ENCODE results near the gene CTDSPL.

The CTDSPL gene

DNA sequence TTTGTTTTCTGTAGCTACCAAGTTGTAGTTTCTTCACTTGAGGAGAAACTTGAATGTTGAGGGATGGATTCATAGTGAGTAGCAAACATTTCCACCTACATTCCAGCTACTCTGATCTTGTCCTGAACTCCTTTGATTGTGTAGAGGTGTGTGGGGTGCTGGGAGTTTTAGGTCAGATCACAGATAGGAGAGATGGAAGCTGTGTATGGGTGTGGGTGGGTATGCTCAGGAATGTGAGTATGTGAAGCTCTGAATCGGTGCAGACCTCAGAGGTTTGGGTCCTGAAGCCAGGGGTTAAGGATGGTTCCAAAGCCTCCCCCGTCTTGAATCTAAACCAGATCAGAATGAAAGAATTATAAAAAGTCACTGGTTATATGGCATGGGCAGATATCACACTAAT, 76.3 kb downstream of the CTDSPL start:
- no peak overlapping the region for H3K27ac ChIP-seq (ENCODE audit: low read length)
- no peaks in the 10 kb centered on the region for H3K36me3 ChIP-seq (ENCODE audit: insufficient read depth, low read depth, low read length)
- no peak overlapping the region for H3K4me3 ChIP-seq (ENCODE audit: low read length)
- H3K4me1 ChIP-seq (ENCODE audit: insufficient read depth, low read length), result peaks cover 13% of the 10 kb centered on the region
- H3K9ac ChIP-seq (ENCODE audit: low read depth, low read length), result no peak overlapping the region
- H3K27me3 ChIP-seq (ENCODE audit: insufficient read depth, low read length), result no peaks in the 10 kb centered on the region
- H3K9me3 ChIP-seq (ENCODE audit: insufficient read depth, low read depth, low read length), result no peaks in the 10 kb centered on the region

DNA sequence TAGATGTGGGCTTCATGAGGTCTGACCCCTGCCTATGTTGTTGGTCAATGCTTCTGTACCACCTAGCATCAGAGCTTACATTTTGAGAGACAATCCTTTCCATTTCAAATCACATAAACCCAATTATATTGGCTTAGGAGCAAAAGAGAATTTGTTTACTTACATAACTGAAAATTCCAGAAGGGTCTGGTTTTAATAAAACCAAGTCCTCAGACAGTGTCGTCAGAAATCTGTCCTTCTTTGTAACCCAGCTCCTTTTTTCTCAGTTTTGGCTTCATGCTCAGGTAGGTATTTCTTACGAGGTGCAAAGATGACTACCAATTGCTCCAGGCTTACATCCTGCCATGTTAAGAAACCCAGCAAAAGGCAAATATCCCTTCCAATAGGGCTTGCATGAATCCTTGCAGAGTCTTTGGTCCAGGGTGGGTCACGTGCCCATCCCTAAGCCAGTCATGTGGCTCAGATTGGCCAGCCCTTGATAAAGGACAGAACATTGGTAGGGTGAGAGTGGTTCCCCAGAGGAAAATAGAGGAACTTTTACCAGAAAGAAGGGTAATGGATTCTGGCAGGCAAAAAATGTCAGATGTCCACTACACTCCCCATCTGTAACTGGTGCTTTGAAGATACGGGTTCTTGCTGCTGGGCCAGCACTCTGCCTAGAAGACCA, 78.7 kb downstream of the CTDSPL start:
- no peaks in the 10 kb centered on the region for H3K36me3 ChIP-seq (ENCODE audit: insufficient read depth, low read depth, low read length)
- H3K27me3 ChIP-seq (ENCODE audit: insufficient read depth, low read length), result no peaks in the 10 kb centered on the region
- H3K27ac ChIP-seq (ENCODE audit: low read length), result no peak overlapping the region
- no peak overlapping the region for H3K9ac ChIP-seq (ENCODE audit: low read depth, low read length)
- peaks cover 13% of the 10 kb centered on the region for H3K4me1 ChIP-seq (ENCODE audit: insufficient read depth, low read length)
- no peak overlapping the region for H3K4me3 ChIP-seq (ENCODE audit: low read length)
- H3K9me3 ChIP-seq (ENCODE audit: insufficient read depth, low read depth, low read length), result no peaks in the 10 kb centered on the region

DNA sequence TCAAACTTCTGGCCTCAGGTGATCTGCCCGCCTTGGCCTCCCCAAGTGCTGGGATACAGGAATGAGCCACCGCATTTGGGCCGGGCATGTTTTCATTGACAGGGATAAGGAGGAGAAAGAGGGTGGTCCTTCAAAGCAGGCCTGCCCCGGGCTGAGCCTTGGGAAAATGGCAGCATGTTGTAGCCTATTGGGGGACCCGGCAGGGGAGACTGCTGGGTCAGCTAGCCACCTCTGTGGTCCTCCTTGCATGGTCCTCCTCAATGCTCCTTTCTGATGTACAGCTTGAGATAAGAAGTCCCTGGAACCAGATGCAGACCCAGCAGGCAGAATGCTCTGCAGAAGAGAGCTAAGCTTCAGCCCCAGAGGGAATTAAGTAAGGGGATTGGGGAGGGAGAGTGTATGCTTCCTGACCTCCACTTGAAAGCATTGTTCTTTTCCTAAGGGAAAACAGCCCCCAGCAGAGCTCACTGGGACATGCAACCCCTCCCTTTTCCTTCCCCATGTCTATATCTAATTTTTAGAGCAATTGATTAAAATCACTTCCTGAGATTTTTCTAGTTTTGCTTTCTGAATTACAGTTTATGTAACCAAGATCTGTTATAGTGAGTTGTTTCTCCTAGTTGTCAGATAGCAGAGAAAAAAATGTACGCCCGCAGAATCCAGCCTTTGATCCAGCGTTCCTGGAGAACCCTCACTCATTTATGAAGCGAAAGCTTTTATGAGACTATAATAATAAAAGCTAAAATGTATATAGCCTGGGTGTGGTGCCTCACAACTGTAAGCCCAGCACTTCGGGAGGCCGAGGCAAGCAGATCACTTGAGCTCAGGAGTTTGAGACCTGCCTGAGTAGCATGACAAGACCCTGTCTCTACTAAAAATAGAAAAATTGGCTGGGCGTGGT, 80.2 kb downstream of the CTDSPL start:
- H3K4me1 ChIP-seq (ENCODE audit: insufficient read depth, low read length), result peaks cover 2% of the 10 kb centered on the region; the same call in 1 of the 2 replicates
- no peaks in the 10 kb centered on the region for H3K9me3 ChIP-seq (ENCODE audit: insufficient read depth, low read depth, low read length)
- no peaks in the 10 kb centered on the region for H3K27me3 ChIP-seq (ENCODE audit: insufficient read depth, low read length)
- H3K36me3 ChIP-seq (ENCODE audit: insufficient read depth, low read depth, low read length), result no peaks in the 10 kb centered on the region
- no peak overlapping the region for H3K27ac ChIP-seq (ENCODE audit: low read length)
- H3K9ac ChIP-seq (ENCODE audit: low read depth, low read length), result no peak overlapping the region
- H3K4me3 ChIP-seq (ENCODE audit: low read length), result no peak overlapping the region

DNA sequence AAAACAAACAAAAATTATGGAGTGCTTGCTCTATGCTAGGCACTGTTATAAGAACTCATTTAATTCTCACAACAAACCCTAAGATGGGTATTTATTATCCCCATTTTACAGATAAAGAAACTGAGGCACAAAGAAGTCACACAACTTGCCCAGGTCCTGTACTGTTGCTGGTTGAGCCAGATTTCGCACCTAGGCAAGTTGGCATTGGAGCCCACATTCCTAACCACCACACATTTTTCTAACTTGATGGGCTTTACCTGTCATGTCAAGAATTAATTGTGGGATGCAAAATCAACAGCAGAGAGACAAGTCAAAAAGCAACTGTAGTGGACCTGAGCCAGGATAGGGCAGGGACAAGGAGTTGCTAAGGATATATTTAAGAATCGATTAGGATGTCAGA, 81.0 kb downstream of the CTDSPL start:
- H3K4me1 ChIP-seq (ENCODE audit: insufficient read depth, low read length), result no peaks in the 10 kb centered on the region; the same call in 1 of the 2 replicates
- no peaks in the 10 kb centered on the region for H3K9me3 ChIP-seq (ENCODE audit: insufficient read depth, low read depth, low read length)
- H3K4me3 ChIP-seq (ENCODE audit: low read length), result no peak overlapping the region
- no peaks in the 10 kb centered on the region for H3K36me3 ChIP-seq (ENCODE audit: insufficient read depth, low read depth, low read length)
- no peak overlapping the region for H3K9ac ChIP-seq (ENCODE audit: low read depth, low read length)
- H3K27me3 ChIP-seq (ENCODE audit: insufficient read depth, low read length), result no peaks in the 10 kb centered on the region
- H3K27ac ChIP-seq (ENCODE audit: low read length), result no peak overlapping the region

DNA sequence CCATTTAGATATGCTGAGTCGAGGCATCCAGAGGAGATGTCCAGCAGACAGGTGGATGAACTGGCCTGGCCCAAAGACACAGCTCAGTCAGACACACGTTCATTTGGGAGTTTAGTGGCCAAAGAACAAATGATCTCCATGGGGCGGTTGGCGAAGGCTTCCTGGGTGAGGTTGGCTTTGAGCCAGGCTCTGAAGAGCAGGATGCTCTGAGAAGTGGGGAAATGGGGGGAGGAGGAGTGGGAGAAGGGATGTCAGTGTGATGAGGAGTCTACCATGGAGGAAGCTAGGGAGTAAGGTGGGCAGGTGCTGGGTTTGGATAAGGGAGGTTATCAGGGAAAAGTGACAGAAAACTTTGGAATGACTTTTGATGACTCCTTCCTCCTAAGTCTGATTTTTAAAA, 81.4 kb downstream of the CTDSPL start:
- no peaks in the 10 kb centered on the region for H3K27me3 ChIP-seq (ENCODE audit: insufficient read depth, low read length)
- H3K9ac ChIP-seq (ENCODE audit: low read depth, low read length), result no peak overlapping the region
- no peak overlapping the region for H3K4me3 ChIP-seq (ENCODE audit: low read length)
- H3K4me1 ChIP-seq (ENCODE audit: insufficient read depth, low read length), result no peaks in the 10 kb centered on the region
- no peak overlapping the region for H3K27ac ChIP-seq (ENCODE audit: low read length)
- no peaks in the 10 kb centered on the region for H3K9me3 ChIP-seq (ENCODE audit: insufficient read depth, low read depth, low read length)
- no peaks in the 10 kb centered on the region for H3K36me3 ChIP-seq (ENCODE audit: insufficient read depth, low read depth, low read length)

DNA sequence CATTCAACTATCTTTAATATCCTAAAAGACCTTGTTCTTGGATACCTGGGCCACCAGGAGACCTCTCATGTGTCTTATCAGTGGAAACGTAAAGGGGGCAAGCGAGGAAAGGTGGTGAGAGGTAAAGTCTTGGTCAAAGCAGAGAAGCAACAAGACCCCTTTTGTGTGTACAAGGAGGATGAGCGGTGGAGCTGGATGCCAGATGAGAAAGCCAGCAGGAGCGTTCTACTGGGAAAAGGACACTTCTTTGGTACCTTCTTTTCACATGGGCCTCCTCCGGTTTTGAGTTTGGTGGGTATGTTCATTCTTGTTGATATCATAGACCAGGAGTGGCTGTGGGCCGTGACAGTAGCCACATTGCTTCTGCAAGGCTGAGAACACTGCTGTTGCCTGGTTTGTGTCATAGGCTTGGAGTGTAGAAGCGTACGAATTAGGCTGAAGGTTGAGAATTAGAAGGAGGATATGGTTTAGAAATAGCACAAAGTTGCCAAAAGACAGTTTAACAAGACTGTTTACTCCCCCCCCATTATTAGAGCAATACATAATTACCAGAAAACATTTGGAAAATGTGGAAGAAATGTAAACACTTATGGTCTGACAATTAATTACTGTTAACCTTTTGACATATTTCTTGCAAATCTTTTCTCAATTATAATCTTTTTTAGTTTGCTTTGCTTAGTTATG, 82.1 kb downstream of the CTDSPL start:
- Histone ChIP-seq H3K27me3 (ENCODE audit: insufficient read depth, low read length) (no peaks in the 10 kb centered on the region), H3K27ac (ENCODE audit: low read length) (no peak overlapping the region), H3K36me3 (ENCODE audit: insufficient read depth, low read depth, low read length) (no peaks in the 10 kb centered on the region), H3K9me3 (ENCODE audit: insufficient read depth, low read depth, low read length) (no peaks in the 10 kb centered on the region), H3K4me3 (ENCODE audit: low read length) (no peak overlapping the region), H3K4me1 (ENCODE audit: insufficient read depth, low read length) (no peaks in the 10 kb centered on the region), H3K9ac (ENCODE audit: low read depth, low read length) (no peak overlapping the region)

DNA sequence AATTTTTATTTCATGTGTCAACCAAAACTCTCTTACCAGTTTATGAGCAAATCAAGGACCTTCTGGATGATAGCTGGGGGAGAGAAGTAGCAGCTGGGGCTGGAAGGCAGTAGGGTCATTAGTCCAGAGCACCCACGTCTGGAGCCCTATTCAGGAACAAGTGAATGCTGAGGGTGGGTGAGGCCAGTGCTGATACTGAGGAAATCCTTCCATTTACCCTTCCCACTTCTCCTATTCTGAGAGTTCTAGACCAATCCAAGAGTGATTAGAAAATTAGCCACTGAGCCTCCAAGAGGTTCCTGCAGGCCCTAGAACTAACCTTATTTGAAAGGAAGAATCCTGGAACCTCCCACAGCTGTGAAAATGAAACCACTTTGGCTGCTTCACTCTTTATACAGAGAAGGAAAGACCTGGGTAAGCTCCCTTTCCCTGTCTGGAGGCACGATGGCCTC, 82.7 kb downstream of the CTDSPL start:
- H3K36me3 ChIP-seq (ENCODE audit: insufficient read depth, low read depth, low read length), result no peaks in the 10 kb centered on the region
- H3K9me3 ChIP-seq (ENCODE audit: insufficient read depth, low read depth, low read length), result no peaks in the 10 kb centered on the region
- H3K27ac ChIP-seq (ENCODE audit: low read length), result no peak overlapping the region
- no peaks in the 10 kb centered on the region for H3K4me1 ChIP-seq (ENCODE audit: insufficient read depth, low read length)
- H3K4me3 ChIP-seq (ENCODE audit: low read length), result no peak overlapping the region
- no peaks in the 10 kb centered on the region for H3K27me3 ChIP-seq (ENCODE audit: insufficient read depth, low read length)
- no peak overlapping the region for H3K9ac ChIP-seq (ENCODE audit: low read depth, low read length)

DNA sequence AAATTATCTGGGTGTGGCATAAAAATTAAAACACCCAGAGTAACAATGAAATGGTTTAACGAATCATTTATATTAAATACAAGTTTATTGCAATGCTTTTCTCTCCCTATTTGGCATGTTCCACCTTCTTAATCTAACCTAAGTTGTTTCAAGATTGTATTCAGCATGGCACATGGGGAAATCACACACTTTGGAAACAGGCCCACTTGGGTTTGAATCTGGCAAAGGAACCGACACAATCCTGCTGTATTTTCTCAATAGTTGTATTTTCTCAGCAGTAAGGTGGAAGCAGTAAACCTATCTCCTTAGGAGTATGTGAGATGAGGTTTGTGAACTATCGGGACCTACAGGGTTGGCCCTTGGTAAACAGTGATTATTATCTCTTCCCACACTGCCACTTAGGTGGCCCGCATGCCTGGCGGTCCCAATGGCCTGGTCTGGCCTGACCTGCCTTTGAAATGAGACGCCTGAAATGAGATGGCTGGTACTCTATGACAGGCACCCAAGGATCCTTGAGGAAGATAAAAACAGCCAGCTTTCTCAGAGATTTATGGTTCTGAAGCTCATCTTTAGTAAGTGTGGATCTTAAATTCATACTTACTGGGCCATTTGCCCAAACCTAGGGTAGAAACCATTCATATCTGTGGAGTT, 83.6 kb downstream of the CTDSPL start:
- H3K4me3 ChIP-seq (ENCODE audit: low read length), result no peak overlapping the region
- no peak overlapping the region for H3K27ac ChIP-seq (ENCODE audit: low read length)
- H3K9me3 ChIP-seq (ENCODE audit: insufficient read depth, low read depth, low read length), result no peaks in the 10 kb centered on the region
- no peaks in the 10 kb centered on the region for H3K36me3 ChIP-seq (ENCODE audit: insufficient read depth, low read depth, low read length)
- no peaks in the 10 kb centered on the region for H3K4me1 ChIP-seq (ENCODE audit: insufficient read depth, low read length)
- H3K9ac ChIP-seq (ENCODE audit: low read depth, low read length), result no peak overlapping the region
- no peaks in the 10 kb centered on the region for H3K27me3 ChIP-seq (ENCODE audit: insufficient read depth, low read length)

DNA sequence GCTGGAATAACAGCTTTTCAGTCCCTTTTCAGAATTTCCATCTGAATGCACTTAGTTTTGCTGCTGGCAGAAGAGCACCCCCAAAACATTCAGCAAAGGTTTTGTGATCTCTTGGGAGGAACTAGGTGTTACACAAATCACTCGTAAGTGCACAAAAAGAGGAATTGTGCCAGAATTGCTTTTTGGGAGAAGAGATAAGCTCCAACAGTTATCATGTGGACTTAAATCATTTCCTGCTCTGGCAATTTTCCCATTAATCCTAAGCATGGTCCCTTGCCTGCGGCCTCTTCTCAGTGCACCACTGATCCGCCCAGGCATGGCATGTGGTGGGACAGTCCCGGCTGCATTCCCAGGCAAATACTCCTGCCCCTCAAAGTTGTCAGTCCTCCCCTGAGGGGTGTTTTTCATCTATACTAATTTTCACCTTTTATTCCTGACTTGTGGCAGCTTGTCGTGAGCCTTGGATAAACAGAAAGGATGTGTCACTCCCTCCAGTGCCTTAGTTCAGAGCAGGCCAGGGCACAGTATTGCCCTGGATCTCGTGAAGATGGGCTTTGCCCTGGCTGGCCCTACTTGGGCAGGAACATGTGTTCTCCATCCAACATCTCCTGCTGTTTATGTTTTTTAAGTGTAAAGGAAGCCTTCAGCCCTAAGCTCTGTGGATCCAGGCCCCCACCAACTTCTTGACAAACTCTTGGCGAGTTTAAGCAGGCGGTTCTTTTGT, 84.3 kb downstream of the CTDSPL start:
- no peaks in the 10 kb centered on the region for H3K27me3 ChIP-seq (ENCODE audit: insufficient read depth, low read length)
- no peak overlapping the region for H3K9ac ChIP-seq (ENCODE audit: low read depth, low read length)
- H3K9me3 ChIP-seq (ENCODE audit: insufficient read depth, low read depth, low read length), result no peaks in the 10 kb centered on the region
- no peaks in the 10 kb centered on the region for H3K36me3 ChIP-seq (ENCODE audit: insufficient read depth, low read depth, low read length)
- no peaks in the 10 kb centered on the region for H3K4me1 ChIP-seq (ENCODE audit: insufficient read depth, low read length)
- no peak overlapping the region for H3K4me3 ChIP-seq (ENCODE audit: low read length)
- H3K27ac ChIP-seq (ENCODE audit: low read length), result no peak overlapping the region

DNA sequence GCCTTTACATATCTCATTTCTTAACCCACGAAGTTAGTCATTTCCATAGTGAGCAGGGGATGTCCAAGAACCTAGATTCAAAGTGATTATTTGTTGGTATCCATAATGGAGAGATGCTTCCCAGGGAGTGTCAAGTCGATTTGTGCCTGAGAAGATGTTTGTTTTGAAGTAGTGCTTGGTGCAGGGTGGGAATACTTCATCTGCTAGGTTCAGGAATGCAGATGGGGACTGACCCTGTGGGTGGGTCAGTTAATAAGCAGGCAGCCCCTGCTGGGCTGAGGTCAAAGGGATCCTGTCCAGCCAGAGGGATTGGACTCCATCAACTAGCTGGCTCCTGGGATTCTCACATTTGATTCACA, 84.8 kb downstream of the CTDSPL start:
- Histone ChIP-seq H3K4me3 (ENCODE audit: low read length) (no peak overlapping the region), H3K4me1 (ENCODE audit: insufficient read depth, low read length) (no peaks in the 10 kb centered on the region), H3K27ac (ENCODE audit: low read length) (no peak overlapping the region), H3K36me3 (ENCODE audit: insufficient read depth, low read depth, low read length) (no peaks in the 10 kb centered on the region), H3K9ac (ENCODE audit: low read depth, low read length) (no peak overlapping the region), H3K9me3 (ENCODE audit: insufficient read depth, low read depth, low read length) (no peaks in the 10 kb centered on the region), H3K27me3 (ENCODE audit: insufficient read depth, low read length) (no peaks in the 10 kb centered on the region)

DNA sequence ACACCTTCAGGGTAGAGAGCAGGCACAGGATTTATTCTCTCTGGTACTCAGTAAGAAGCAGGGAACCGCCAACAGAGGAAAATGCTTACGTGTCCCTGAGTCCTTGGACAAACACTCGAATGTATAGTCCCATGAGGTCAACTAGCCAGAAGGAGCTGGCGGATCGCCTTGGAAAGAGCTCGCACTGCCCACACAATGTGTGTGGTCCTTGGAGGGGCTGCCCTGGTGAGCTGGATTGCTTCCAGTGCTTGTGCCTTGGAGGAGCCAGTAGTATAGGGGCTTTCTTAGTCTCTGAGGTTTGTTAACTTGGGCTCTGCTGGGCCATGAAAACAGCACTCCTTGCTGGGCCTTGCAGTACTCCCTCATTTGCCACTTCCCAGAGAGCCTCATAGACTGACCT, 88.2 kb downstream of the CTDSPL start:
- no peaks in the 10 kb centered on the region for H3K4me1 ChIP-seq (ENCODE audit: insufficient read depth, low read length)
- no peak overlapping the region for H3K27ac ChIP-seq (ENCODE audit: low read length)
- H3K27me3 ChIP-seq (ENCODE audit: insufficient read depth, low read length), result no peaks in the 10 kb centered on the region
- H3K9me3 ChIP-seq (ENCODE audit: insufficient read depth, low read depth, low read length), result no peaks in the 10 kb centered on the region
- no peak overlapping the region for H3K9ac ChIP-seq (ENCODE audit: low read depth, low read length)
- no peak overlapping the region for H3K4me3 ChIP-seq (ENCODE audit: low read length)
- no peaks in the 10 kb centered on the region for H3K36me3 ChIP-seq (ENCODE audit: insufficient read depth, low read depth, low read length)
